NCI-H526 (cell line): ENCODE data around the gene SLC7A6OS.

Source experiments
- DNase-seq, 2 experiments: peaks; one replicate each; lab custom pipeline; 2025; lab: John Stamatoyannopoulos, UW

Gene SLC7A6OS

GRCh38 chr16:68310774-68311511, at the start of gene SLC7A6OS, which contains the start of gene PRMT7:
SLC7A6OS (minus strand) TSS chr16:68310946; CDS start chr16:68310926, 20 bp downstream.
PRMT7 (plus strand) TSS chr16:68311019; CDS start chr16:68315980, 4,961 bp downstream.
- DNase-seq = peak; percentile 72 to 92

GRCh38 chr16:68359398-68360191, 48.8 kb upstream of the SLC7A6OS start:
- DNase-seq = no peak

GRCh38 chr16:68358951-68359350, 48.2 kb upstream of the SLC7A6OS start:
- DNase-seq = no peak

GRCh38 chr16:68357923-68358322, 47.2 kb upstream of the SLC7A6OS start:
- DNase-seq = no peak

- DNase-seq = no peak
Measured at GRCh38 chr16:68357521-68357922, 46.8 kb upstream of the SLC7A6OS start.

- DNase-seq = no peak
Measured at GRCh38 chr16:68356919-68357286, 46.2 kb upstream of the SLC7A6OS start.

GRCh38 chr16:68356249-68356918, 45.6 kb upstream of the SLC7A6OS start:
- no peak for DNase-seq

GRCh38 chr16:68355447-68356248, 44.9 kb upstream of the SLC7A6OS start:
- no peak for DNase-seq

GRCh38 chr16:68354816-68355215, 44.1 kb upstream of the SLC7A6OS start:
- DNase-seq = no peak

- no peak for DNase-seq
Measured at GRCh38 chr16:68353366-68353765, 42.6 kb upstream of the SLC7A6OS start.

GRCh38 chr16:68351991-68352431, 41.3 kb upstream of the SLC7A6OS start:
- DNase-seq = peak in 1 of 2 experiments; percentile 54

GRCh38 chr16:68351463-68351862, 40.7 kb upstream of the SLC7A6OS start:
- no peak for DNase-seq

- DNase-seq = no peak
Measured at GRCh38 chr16:68350813-68351350, 40.1 kb upstream of the SLC7A6OS start.

GRCh38 chr16:68349838-68350410, 39.2 kb upstream of the SLC7A6OS start:
- no peak for DNase-seq

GRCh38 chr16:68348639-68349445, 38.1 kb upstream of the SLC7A6OS start:
- DNase-seq = no peak

- no peak for DNase-seq
Measured at GRCh38 chr16:68347605-68348004, 36.9 kb upstream of the SLC7A6OS start.

GRCh38 chr16:68346892-68347480, 36.2 kb upstream of the SLC7A6OS start:
- DNase-seq = no peak

- no peak for DNase-seq
Measured at GRCh38 chr16:68345958-68346635, 35.4 kb upstream of the SLC7A6OS start.

- no peak for DNase-seq
Measured at GRCh38 chr16:68345351-68345810, 34.6 kb upstream of the SLC7A6OS start.
